GM10847 (cell line): Measurements from ENCODE around the gene FKBP15.

ENCODE experiments used
- POLR2A ChIP-seq: IDR thresholded peaks from 2 replicates; pipeline ENCODE4 v1.6.1; 2011; ENCODE audit not compliant: insufficient read length; ENCODE audit errors: extremely low read depth

The FKBP15 gene

DNA sequence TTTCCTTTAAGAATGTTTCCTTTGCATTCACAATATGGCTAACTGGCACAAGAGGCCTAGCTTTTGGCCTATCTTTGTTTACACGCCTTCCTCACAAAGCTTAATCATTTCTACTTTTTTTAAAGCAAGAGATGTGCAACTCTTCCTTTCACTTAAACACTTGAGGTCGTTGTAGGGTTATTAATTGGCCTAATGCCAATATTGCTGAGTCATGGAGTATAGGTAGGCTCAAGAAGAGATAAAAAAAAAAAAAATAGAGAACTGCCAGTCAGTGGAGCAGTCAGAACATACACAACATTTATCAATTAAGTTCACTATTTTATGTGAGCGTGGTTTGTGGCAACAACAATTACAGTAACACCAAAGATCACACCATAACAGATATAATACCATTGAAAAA is 5.9 kb downstream of the FKBP15 start:
- no peak for TF ChIP-seq POLR2A

DNA sequence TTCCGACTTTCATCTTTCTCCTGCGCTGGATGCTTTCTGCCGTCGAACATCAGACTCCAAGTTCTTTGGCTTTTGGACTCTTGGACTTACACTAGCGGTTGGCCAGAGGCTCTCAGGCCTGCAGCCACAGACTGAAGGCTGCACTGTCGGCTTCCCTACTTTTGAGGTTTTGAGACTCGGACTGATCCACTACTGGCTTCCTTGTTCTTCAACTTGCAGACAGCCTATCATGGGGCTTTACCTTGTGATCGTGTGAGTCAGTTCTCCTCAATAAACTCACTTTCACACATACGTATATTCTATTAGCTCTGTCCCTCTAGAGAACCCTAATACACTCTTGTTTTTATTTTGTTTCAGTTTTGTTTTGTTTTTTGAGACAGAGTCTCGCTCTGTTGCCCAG is 10.3 kb downstream of the FKBP15 start:
- TF ChIP-seq POLR2A, result no peak

DNA sequence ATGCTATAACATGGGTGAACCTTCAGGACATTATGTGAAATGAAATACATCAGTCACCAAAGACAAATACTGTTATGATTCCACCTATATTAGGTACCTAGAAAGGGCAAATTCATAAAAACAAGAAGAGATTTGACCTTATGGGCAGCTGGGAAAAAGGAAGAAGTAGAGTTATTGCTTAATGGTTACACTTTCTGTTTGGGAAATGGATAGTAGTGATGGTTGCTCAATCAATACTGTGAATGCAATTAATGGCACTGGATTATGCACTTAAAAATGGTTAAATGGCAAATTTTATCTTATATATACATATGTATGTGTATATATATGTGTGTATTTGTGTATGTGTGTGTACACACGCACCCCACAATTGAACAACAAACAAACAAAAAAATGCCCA is 15.2 kb downstream of the FKBP15 start:
- no peak for TF ChIP-seq POLR2A

DNA sequence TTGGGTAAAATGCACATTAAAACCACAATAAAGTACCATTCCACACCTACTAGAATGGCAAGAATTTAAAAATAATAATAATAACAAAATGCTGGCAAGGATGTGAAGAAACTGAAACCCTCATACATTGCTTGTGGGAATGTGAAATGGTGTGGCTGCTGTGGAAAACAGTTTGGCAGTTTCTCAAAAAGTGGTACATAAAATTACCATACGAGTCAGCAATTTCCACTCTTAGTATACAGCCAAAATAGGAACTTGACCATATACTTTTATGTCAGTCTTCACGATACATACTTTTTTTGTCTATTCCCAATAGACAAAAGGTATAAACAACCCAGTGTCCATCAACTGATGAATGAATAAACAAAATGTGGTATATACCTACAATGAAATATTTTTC is 15.6 kb downstream of the FKBP15 start:
- TF ChIP-seq POLR2A, result no peak

DNA sequence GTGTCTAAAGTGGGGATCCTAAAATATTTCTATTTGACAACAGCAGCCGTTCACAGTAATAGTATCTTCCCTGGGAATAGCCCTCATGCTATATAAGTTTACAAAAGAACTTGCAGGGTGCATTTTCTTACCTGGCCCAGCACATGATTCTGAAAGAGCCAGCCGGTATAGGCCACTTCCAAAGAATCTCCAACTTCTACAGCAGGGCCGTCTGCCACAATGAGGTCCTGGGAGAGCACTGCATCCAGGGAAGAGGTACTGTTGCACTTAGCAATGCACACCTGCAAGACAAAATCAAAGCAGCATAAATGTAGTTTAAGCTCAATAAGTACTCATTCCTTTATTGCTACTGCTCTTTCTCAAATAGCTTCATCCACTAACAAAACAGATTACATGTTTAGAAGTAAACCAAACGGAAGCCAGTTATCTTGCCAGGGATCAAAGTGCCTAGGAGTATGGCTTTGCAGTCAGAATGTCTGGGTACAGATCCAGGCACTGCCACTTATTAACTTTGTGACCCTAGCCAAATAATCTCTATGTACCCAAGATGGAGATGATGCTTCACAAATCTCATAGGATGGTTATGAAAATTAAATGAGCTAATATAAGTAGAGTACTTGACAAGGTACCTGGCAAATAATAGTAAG is 21.3 kb downstream of the FKBP15 start:
- no peak for TF ChIP-seq POLR2A

DNA sequence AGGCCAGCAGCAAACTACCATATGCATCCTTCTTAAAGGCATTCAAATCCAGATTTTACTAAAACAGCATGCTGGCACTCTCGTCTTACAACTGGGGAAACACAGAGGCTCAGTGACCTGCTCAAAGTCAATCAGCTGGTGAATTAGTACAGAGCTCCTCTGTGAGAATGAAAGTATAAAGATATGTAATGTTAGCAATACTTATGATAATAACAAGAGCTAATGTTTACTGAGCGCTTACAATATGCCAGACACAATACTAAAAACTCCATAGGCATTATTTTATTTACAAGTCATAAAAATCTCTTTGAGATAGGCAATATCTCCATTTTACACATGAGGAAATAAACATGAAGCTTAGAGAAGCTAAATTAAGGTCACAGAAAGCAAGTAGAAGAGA is 28.6 kb downstream of the FKBP15 start:
- TF ChIP-seq POLR2A, result no peak

DNA sequence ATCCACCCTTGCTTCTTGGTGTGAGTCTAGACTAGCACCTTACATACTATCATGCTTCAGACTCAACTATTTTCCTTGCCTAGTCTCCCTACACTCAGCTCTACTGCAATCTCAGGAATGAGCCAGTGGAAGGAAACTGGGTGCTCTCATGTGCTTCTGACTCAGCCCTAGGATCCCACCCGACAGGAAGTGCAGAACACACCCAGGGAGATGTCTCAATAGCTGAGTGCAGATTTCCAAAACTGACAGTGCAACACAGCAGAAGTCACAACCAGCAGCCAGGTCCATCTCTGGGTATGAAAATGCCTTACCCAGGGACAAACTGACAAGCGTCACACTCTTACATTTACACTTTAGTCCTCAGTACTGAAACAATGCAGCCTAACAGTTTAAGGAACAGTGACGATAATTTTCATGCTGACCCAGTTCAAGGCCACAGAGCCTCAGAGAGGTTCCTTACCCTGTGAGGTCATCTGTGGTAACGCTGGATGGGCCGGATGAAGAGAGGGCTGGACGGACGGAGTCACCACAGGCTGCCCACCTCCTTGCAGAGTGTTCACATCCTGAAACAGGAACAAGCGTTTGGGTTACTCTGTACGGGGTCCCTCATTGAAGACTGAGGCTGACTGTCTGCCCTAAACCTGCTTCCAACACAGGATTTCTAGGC is 33.0 kb downstream of the FKBP15 start:
- TF ChIP-seq POLR2A, result no peak

DNA sequence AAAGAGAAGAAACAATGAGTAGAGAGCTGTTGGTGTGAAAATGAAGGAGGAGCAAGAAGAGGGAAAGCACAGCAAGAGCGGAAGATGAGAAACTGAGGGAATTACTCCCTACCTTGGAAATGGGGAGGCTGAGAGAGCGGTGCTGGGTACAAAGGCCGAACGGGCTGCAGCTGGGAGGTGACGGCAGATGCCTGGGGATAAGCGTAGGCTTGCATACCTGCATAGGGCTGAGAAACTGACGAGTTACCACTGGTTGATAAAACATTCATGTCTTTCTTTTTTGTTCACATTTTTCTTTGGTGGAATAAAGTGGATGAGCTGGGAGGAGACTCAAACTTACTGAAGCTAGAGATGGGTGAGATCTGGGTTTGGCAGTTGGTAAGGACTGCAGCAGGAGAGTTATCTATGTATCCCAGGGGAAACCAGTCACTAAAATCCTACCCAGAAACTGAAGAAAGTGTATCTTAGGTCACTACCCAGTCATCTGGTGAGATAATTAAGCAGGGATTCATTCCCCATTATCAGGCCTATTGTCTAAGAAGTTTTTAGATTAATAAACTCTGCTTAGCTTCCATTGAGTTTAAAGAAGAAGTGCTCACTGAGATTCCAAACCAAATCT is 34.8 kb downstream of the FKBP15 start:
- TF ChIP-seq POLR2A, result no peak

DNA sequence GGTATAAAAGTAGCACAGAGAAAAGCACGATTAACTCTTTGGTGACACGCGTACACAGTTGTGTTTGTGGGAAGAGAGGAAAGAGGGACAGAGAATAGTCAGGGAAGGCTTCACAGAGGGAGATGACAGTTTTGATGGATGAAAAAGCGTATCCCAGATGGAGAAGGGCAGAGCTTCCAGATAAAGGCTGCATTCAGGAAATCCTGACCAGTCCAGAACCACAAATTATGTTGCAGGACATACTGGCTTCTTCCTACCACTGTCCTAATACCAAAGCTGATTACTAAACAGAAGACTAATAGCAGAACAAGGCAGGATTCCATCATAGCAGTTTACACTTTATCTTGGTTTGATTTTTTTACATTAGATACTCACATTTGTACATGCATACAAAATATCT is 35.8 kb downstream of the FKBP15 start:
- no peak for TF ChIP-seq POLR2A

DNA sequence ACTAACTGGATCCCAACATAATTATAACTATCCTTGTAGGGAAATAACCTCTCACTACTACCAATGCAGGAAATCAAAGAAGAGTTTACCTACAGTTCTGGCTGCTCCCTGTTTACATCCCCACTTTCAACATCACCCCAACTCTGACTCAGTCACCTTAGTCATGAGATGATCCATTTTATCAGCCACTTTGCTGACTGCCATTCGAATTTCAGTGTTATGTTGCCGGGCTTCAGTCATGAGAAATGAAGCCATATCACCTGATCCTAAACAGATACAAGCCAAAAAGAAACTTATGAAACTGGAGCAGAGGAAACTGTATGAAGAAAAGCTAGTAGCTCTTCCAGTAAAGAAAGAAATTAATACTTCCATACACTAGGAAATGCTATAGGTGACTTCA is 36.5 kb downstream of the FKBP15 start:
- no peak for TF ChIP-seq POLR2A

DNA sequence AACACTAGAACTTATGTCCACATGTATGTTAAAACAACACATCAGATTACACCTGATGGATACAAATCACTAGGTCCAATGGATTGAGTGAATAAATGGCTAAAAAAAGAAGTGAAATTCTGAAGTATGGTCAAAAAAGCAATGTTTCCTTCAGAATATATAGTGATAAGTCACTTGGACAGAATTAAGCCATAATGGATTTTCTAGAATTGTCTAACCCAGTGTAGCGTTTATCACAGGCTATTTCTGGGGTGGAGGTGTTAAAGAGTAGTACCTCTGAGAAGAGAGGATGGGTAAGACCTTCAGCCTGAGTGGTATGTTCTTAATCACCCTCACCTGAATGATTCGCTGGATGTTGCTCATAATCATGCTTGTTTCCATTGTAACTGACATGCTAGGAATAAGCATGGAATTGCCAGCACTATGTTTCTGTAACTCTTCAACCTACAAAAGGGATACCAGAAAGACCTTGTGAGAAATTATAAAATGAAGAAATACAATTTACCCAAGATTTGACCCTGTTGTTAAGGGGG is 37.1 kb downstream of the FKBP15 start:
- no peak for TF ChIP-seq POLR2A

DNA sequence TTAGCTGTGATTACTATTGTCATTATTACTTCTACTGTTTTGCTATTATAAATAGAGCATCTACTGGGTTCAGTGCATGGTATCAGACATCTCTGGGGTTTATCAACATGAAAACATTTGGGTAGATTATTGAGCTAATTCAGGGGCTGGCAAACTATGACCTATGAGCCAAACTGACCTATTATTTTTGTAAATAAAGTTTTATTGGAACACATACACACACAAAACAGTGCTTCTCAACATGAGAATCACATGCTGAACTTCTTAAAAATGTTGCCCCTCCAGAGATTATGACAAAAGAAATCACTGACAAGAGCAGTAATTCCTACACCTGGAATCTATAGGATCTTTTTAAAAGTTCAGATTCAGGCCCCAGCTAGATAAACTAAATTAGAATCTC is 39.9 kb downstream of the FKBP15 start:
- TF ChIP-seq POLR2A, result no peak

DNA sequence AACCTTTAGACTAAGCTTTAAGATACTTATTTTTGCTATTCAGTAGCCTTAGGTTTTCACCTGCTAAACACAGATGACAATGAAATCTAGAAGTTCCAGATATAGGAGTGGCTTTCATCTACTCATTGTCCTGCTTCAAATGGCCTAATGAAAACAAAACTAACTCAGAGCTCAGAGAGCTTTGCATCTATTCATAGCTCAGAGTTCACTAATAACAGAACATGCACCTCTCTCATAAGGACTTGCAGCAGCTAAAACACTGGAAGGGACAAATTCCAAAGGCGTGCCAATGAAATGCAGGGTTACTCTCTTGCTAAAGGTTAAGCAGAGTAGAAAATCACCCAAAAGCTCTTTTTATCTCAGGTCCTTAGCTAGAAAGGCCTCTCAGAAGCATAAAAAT is 41.2 kb downstream of the FKBP15 start:
- no peak for TF ChIP-seq POLR2A

DNA sequence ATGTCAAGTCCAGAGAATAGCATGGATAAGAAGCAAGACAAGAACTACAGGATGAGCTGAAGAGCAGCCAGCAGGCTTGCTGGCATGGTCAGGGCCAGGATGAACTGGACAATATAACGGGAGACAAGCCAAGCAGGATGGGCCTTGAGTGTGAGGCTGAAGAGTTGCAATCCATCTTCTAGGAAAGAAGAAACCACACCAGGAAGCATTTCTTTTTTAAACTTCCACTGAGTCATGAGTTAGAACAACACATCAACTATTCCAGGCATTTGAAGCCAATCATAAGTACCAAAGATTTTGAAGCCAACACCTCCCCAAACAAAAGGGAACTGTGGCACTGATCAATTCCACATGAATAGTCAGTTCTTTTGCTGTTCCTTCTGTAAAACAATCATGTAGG is 43.0 kb downstream of the FKBP15 start:
- TF ChIP-seq POLR2A, result no peak

DNA sequence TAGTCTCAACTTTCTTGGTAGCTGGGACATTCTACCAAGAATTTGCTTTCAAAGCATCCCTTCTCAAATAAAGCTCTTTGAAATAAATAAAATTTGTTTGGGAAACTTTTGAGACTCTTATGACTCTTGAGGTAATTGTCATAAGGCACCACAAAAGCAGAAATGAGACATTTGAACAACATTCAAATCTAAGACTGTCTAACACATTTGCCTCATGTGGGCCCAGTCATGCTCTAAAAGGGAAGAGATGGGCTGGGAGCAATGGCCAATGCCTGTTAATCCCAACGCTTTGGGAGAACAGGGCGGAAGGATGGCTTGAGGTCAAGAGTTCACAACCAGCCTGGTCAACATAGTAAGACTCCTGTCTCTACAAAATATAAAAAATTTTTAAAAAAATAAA is 43.8 kb downstream of the FKBP15 start:
- no peak for TF ChIP-seq POLR2A

DNA sequence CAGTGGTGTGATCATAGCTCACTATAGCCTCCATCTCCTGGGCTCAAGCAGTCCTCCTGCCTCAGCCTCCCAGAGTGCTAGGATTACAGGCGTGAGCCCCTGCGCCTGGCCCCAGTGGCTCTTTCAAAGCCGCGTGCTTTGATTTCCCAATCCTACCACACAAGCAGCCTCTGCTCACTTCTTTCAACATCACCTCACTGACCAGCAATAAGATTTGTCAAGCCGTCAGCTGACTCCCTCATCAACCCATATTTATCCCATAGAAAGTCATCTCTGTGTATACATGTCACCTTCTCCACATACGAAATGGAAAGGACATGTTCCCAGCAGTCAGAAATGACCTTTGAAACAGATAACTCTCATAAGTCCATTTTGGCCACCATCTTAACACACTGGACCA is 44.3 kb downstream of the FKBP15 start:
- no peak for TF ChIP-seq POLR2A
